ENCODE results near the gene CAD.

- TF ChIP-seq POLR2AphosphoS5 (IDR thresholded peaks at IDR 0.05; ENCODE audit: insufficient read depth in 1 of 2, low read depth in 1 of 2) (no peak), POLR2A (IDR thresholded peaks at IDR 0.05) (no peak), CTCF (IDR thresholded peaks at IDR 0.05) (no peak)
Observed at GRCh38 chr2:27282892-27283291, 65.7 kb downstream of the CAD start.
